Activated naive CD4-positive, alpha-beta T cell treated with anti-CD3 and anti-CD28 coated beads, Interleukin-2, amount 50 U/mL, for 24 hours (primary cell): ENCODE data around the gene SLC35F1.

Source experiments
- H3K27ac Mint-ChIP-seq: one replicate; pipeline ENCODE4 v1.8.0; 2021; ENCODE audit warnings: mild to moderate bottlenecking, mixed read lengths
- H3K27me3 Mint-ChIP-seq: one replicate; pipeline ENCODE4 v1.8.0; 2021; ENCODE audit warnings: mixed read lengths
- H3K36me3 Mint-ChIP-seq: one replicate; pipeline ENCODE4 v1.8.0; 2021; ENCODE audit warnings: mixed read lengths
- H3K4me1 Mint-ChIP-seq: one replicate; pipeline ENCODE4 v1.8.0; 2021; ENCODE audit warnings: mixed read lengths
- H3K4me3 Mint-ChIP-seq: one replicate; pipeline ENCODE4 v1.8.0; 2021; ENCODE audit warnings: mild to moderate bottlenecking, mixed read lengths
- H3K9me3 Mint-ChIP-seq: one replicate; pipeline ENCODE4 v1.8.0; 2021; ENCODE audit warnings: mixed read lengths

Gene SLC35F1

GRCh38 chr6:118325220-118325860 lies 418.3 kb downstream of the SLC35F1 start:
- Mint-ChIP-seq H3K4me1 (no peaks in the 10 kb centered on the region), H3K27me3 (no peaks in the 10 kb centered on the region), H3K36me3 (no peaks in the 10 kb centered on the region), H3K9me3 (no peaks in the 10 kb centered on the region), H3K27ac (no peak overlapping the region), H3K4me3 (no peak overlapping the region)

- H3K27ac Mint-ChIP-seq, result no peak overlapping the region
- no peaks in the 10 kb centered on the region for H3K9me3 Mint-ChIP-seq
- H3K4me1 Mint-ChIP-seq, result no peaks in the 10 kb centered on the region
- no peaks in the 10 kb centered on the region for H3K36me3 Mint-ChIP-seq
- no peak overlapping the region for H3K4me3 Mint-ChIP-seq
- H3K27me3 Mint-ChIP-seq, result no peaks in the 10 kb centered on the region
Measured at GRCh38 chr6:118326712-118327111, 419.6 kb downstream of the SLC35F1 start.

GRCh38 chr6:118327237-118327636 lies 420.2 kb downstream of the SLC35F1 start:
- Mint-ChIP-seq H3K36me3 (no peaks in the 10 kb centered on the region), H3K27ac (no peak overlapping the region), H3K27me3 (no peaks in the 10 kb centered on the region), H3K4me1 (no peaks in the 10 kb centered on the region), H3K4me3 (no peak overlapping the region), H3K9me3 (no peaks in the 10 kb centered on the region)

GRCh38 chr6:118333772-118334171 lies 426.7 kb downstream of the SLC35F1 start:
- Mint-ChIP-seq H3K27ac (no peak overlapping the region), H3K9me3 (peaks cover 18% of the 10 kb centered on the region), H3K4me3 (no peak overlapping the region), H3K36me3 (peaks cover 2% of the 10 kb centered on the region), H3K27me3 (no peaks in the 10 kb centered on the region), H3K4me1 (no peaks in the 10 kb centered on the region)

- Mint-ChIP-seq H3K36me3 (peaks cover 2% of the 10 kb centered on the region), H3K27ac (no peak overlapping the region), H3K4me1 (no peaks in the 10 kb centered on the region), H3K4me3 (no peak overlapping the region), H3K27me3 (no peaks in the 10 kb centered on the region), H3K9me3 (peaks cover 22% of the 10 kb centered on the region)
Measured at GRCh38 chr6:118334634-118335033, 427.6 kb downstream of the SLC35F1 start.

GRCh38 chr6:118335325-118335816 lies 428.3 kb downstream of the SLC35F1 start:
- Mint-ChIP-seq H3K27me3 (no peaks in the 10 kb centered on the region), H3K9me3 (peaks cover 25% of the 10 kb centered on the region), H3K4me3 (no peak overlapping the region), H3K36me3 (peaks cover 2% of the 10 kb centered on the region), H3K27ac (no peak overlapping the region), H3K4me1 (no peaks in the 10 kb centered on the region)

- no peaks in the 10 kb centered on the region for H3K4me1 Mint-ChIP-seq
- H3K27ac Mint-ChIP-seq, result no peak overlapping the region
- H3K27me3 Mint-ChIP-seq, result peaks cover 4% of the 10 kb centered on the region
- H3K9me3 Mint-ChIP-seq, result peaks cover 28% of the 10 kb centered on the region
- H3K36me3 Mint-ChIP-seq, result peaks cover 22% of the 10 kb centered on the region
- no peak overlapping the region for H3K4me3 Mint-ChIP-seq
Measured at GRCh38 chr6:118344014-118344670, 437.1 kb downstream of the SLC35F1 start.

GRCh38 chr6:118350881-118351430 lies 443.9 kb downstream of the SLC35F1 start:
- Mint-ChIP-seq H3K4me1 (no peaks in the 10 kb centered on the region), H3K36me3 (peaks cover 12% of the 10 kb centered on the region), H3K4me3 (no peak overlapping the region), H3K27ac (no peak overlapping the region), H3K27me3 (no peaks in the 10 kb centered on the region), H3K9me3 (peaks cover 5% of the 10 kb centered on the region)

- Mint-ChIP-seq H3K36me3 (peaks cover 8% of the 10 kb centered on the region), H3K27me3 (no peaks in the 10 kb centered on the region), H3K9me3 (no peaks in the 10 kb centered on the region), H3K4me3 (no peak overlapping the region), H3K4me1 (no peaks in the 10 kb centered on the region), H3K27ac (no peak overlapping the region)
Measured at GRCh38 chr6:118353564-118353963, 446.5 kb downstream of the SLC35F1 start.

GRCh38 chr6:118354641-118355040 lies 447.6 kb downstream of the SLC35F1 start:
- Mint-ChIP-seq H3K4me1 (no peaks in the 10 kb centered on the region), H3K4me3 (no peak overlapping the region), H3K36me3 (peaks cover 10% of the 10 kb centered on the region), H3K27ac (no peak overlapping the region), H3K9me3 (no peaks in the 10 kb centered on the region), H3K27me3 (no peaks in the 10 kb centered on the region)

GRCh38 chr6:118356054-118356453 lies 449.0 kb downstream of the SLC35F1 start:
- Mint-ChIP-seq H3K9me3 (no peaks in the 10 kb centered on the region), H3K27me3 (no peaks in the 10 kb centered on the region), H3K36me3 (peaks cover 10% of the 10 kb centered on the region), H3K27ac (no peak overlapping the region), H3K4me1 (no peaks in the 10 kb centered on the region), H3K4me3 (no peak overlapping the region)

- Mint-ChIP-seq H3K9me3 (no peaks in the 10 kb centered on the region), H3K27ac (no peak overlapping the region), H3K36me3 (peaks cover 12% of the 10 kb centered on the region), H3K4me3 (no peak overlapping the region), H3K27me3 (no peaks in the 10 kb centered on the region), H3K4me1 (no peaks in the 10 kb centered on the region)
Measured at GRCh38 chr6:118356686-118357085, 449.6 kb downstream of the SLC35F1 start.
